Measurements from ENCODE around the gene DCLRE1C.
"Not testable (repeated sequence)": the region's sequence is repeated elsewhere in the genome, so short reads cannot be mapped to it uniquely, and the experiment has no call there.

Gene DCLRE1C

GRCh38 chr10:14911801-14912200 is 42.1 kb downstream of the DCLRE1C start:
- Histone ChIP-seq H4K5ac (ENCODE audit: low read length) (no peak overlapping the region), H3K36me3 (ENCODE audit: control insufficient read depth, insufficient read depth, low read length) (peaks cover 5% of the 10 kb centered on the region), H3K4ac (ENCODE audit: low read depth, low read length) (no peak overlapping the region), H3K4me1 (ENCODE audit: control insufficient read depth, low read depth, low read length) (no peaks in the 10 kb centered on the region), H3K4me3 (ENCODE audit: low read length) (no peak overlapping the region), H2BK120ac (ENCODE audit: low read depth, low read length) (no peak overlapping the region), H3K18ac (ENCODE audit: low read length) (no peak overlapping the region), H3K4me2 (ENCODE audit: low read length) (no peak overlapping the region), H3K79me1 (ENCODE audit: low read length) (no peaks in the 10 kb centered on the region), H3K9ac (ENCODE audit: low read length) (no peak overlapping the region), H3K56ac (ENCODE audit: low read length) (no peak overlapping the region), H2BK5ac (ENCODE audit: low read length) (no peak overlapping the region), H4K8ac (ENCODE audit: low read depth, low read length) (no peak overlapping the region), H2AK5ac (ENCODE audit: low read length) (no peak overlapping the region), H3K79me2 (ENCODE audit: control insufficient read depth, insufficient read depth, low read length) (no peaks in the 10 kb centered on the region), H3K27ac (ENCODE audit: low read depth, low read length) (no peak overlapping the region), H3K23ac (ENCODE audit: low read length) (no peak overlapping the region), H2BK15ac (replicated peaks; ENCODE audit: low read depth) (no peak overlapping the region), H3K27me3 (ENCODE audit: insufficient read depth, low read length, poor library complexity) (no peaks in the 10 kb centered on the region)
- DNase-seq = no peak
- WGBS (ENCODE audit: extremely low coverage, insufficient coverage, low lambda C conversion rate) = no CpG with 5 or more reads among the region's 3 CpGs

- H3K18ac ChIP-seq (ENCODE audit: low read length) = no peak overlapping the region
These were observed 42.9 kb downstream of the DCLRE1C start for GRCh38 chr10:14910953-14911352.

GRCh38 chr10:14909101-14909500 is 44.8 kb downstream of the DCLRE1C start:
- Histone ChIP-seq H3K9ac (ENCODE audit: low read length) (no peak overlapping the region), H3K23ac (ENCODE audit: low read length) (no peak overlapping the region), H4K8ac (ENCODE audit: low read depth, low read length) (no peak overlapping the region), H3K4me3 (ENCODE audit: low read length) (no peak overlapping the region), H3K79me2 (ENCODE audit: control insufficient read depth, insufficient read depth, low read length) (no peaks in the 10 kb centered on the region), H2BK120ac (ENCODE audit: low read depth, low read length) (no peak overlapping the region), H3K4ac (ENCODE audit: low read depth, low read length) (no peak overlapping the region), H3K18ac (ENCODE audit: low read length) (no peak overlapping the region), H3K27ac (ENCODE audit: low read depth, low read length) (no peak overlapping the region), H2BK15ac (replicated peaks; ENCODE audit: low read depth) (no peak overlapping the region), H4K5ac (ENCODE audit: low read length) (no peak overlapping the region), H3K4me1 (ENCODE audit: control insufficient read depth, low read depth, low read length) (no peaks in the 10 kb centered on the region), H3K4me2 (ENCODE audit: low read length) (no peak overlapping the region), H2AK5ac (ENCODE audit: low read length) (no peak overlapping the region), H3K27me3 (ENCODE audit: insufficient read depth, low read length, poor library complexity) (no peaks in the 10 kb centered on the region), H3K79me1 (ENCODE audit: low read length) (no peaks in the 10 kb centered on the region), H2BK5ac (ENCODE audit: low read length) (no peak overlapping the region), H3K36me3 (ENCODE audit: control insufficient read depth, insufficient read depth, low read length) (peaks cover 6% of the 10 kb centered on the region), H3K56ac (ENCODE audit: low read length) (no peak overlapping the region)
- no CpG with 5 or more reads among the region's 2 CpGs for WGBS (ENCODE audit: extremely low coverage, insufficient coverage, low lambda C conversion rate)
- DNase-seq = no peak

More at GRCh38 chr10:14910953-14911352, 42.9 kb downstream of the DCLRE1C start:
- H3K27me3 ChIP-seq (ENCODE audit: insufficient read depth, low read length, poor library complexity) = no peaks in the 10 kb centered on the region
- H2BK120ac ChIP-seq (ENCODE audit: low read depth, low read length) = no peak overlapping the region
- no peak overlapping the region for H4K8ac ChIP-seq (ENCODE audit: low read depth, low read length)
- no peak overlapping the region for H3K27ac ChIP-seq (ENCODE audit: low read depth, low read length)
- H3K79me2 ChIP-seq (ENCODE audit: control insufficient read depth, insufficient read depth, low read length) = no peaks in the 10 kb centered on the region
- no peak overlapping the region for H3K4ac ChIP-seq (ENCODE audit: low read depth, low read length)
- no peak overlapping the region for H3K9ac ChIP-seq (ENCODE audit: low read length)
- H3K4me1 ChIP-seq (ENCODE audit: control insufficient read depth, low read depth, low read length) = no peaks in the 10 kb centered on the region
- DNase-seq = no peak
- H2BK15ac ChIP-seq (replicated peaks; ENCODE audit: low read depth) = no peak overlapping the region
- H3K36me3 ChIP-seq (ENCODE audit: control insufficient read depth, insufficient read depth, low read length) = peaks cover 6% of the 10 kb centered on the region
- no peak overlapping the region for H3K56ac ChIP-seq (ENCODE audit: low read length)
- no CpG with 5 or more reads among the region's 4 CpGs for WGBS (ENCODE audit: extremely low coverage, insufficient coverage, low lambda C conversion rate)
- H3K23ac ChIP-seq (ENCODE audit: low read length) = no peak overlapping the region
- H2BK5ac ChIP-seq (ENCODE audit: low read length) = no peak overlapping the region
- no peaks in the 10 kb centered on the region for H3K79me1 ChIP-seq (ENCODE audit: low read length)
- H3K4me2 ChIP-seq (ENCODE audit: low read length) = no peak overlapping the region
- no peak overlapping the region for H4K5ac ChIP-seq (ENCODE audit: low read length)
- no peak overlapping the region for H2AK5ac ChIP-seq (ENCODE audit: low read length)
- no peak overlapping the region for H3K4me3 ChIP-seq (ENCODE audit: low read length)

GRCh38 chr10:14907591-14907990 is 46.3 kb downstream of the DCLRE1C start:
- H3K27ac ChIP-seq (ENCODE audit: low read depth, low read length); H4K5ac ChIP-seq (ENCODE audit: low read length); H3K36me3 ChIP-seq (ENCODE audit: control insufficient read depth, insufficient read depth, low read length); H3K4me1 ChIP-seq (ENCODE audit: control insufficient read depth, low read depth, low read length); H3K4ac ChIP-seq (ENCODE audit: low read depth, low read length); DNase-seq; H3K79me1 ChIP-seq (ENCODE audit: low read length); H3K4me2 ChIP-seq (ENCODE audit: low read length); H3K4me3 ChIP-seq (ENCODE audit: low read length); H3K9ac ChIP-seq (ENCODE audit: low read length); H3K79me2 ChIP-seq (ENCODE audit: control insufficient read depth, insufficient read depth, low read length); H2BK120ac ChIP-seq (ENCODE audit: low read depth, low read length); H2BK5ac ChIP-seq (ENCODE audit: low read length); H2AK5ac ChIP-seq (ENCODE audit: low read length); H3K18ac ChIP-seq (ENCODE audit: low read length); H3K56ac ChIP-seq (ENCODE audit: low read length); H3K23ac ChIP-seq (ENCODE audit: low read length); H2BK15ac ChIP-seq (replicated peaks; ENCODE audit: low read depth); H4K8ac ChIP-seq (ENCODE audit: low read depth, low read length); H3K27me3 ChIP-seq (ENCODE audit: insufficient read depth, low read length, poor library complexity): not testable (repeated sequence)
- WGBS (ENCODE audit: extremely low coverage, insufficient coverage, low lambda C conversion rate) = no CpG with 5 or more reads among the region's 4 CpGs

GRCh38 chr10:14906765-14907164 is 47.1 kb downstream of the DCLRE1C start:
- Histone ChIP-seq H3K27me3 (ENCODE audit: insufficient read depth, low read length, poor library complexity) (no peaks in the 10 kb centered on the region), H2AK5ac (ENCODE audit: low read length) (no peak overlapping the region), H2BK15ac (replicated peaks; ENCODE audit: low read depth) (no peak overlapping the region), H3K27ac (ENCODE audit: low read depth, low read length) (no peak overlapping the region), H3K18ac (ENCODE audit: low read length) (no peak overlapping the region), H3K79me1 (ENCODE audit: low read length) (no peaks in the 10 kb centered on the region), H3K23ac (ENCODE audit: low read length) (no peak overlapping the region), H4K8ac (ENCODE audit: low read depth, low read length) (no peak overlapping the region), H3K4ac (ENCODE audit: low read depth, low read length) (no peak overlapping the region), H3K4me2 (ENCODE audit: low read length) (no peak overlapping the region), H3K36me3 (ENCODE audit: control insufficient read depth, insufficient read depth, low read length) (peaks cover 6% of the 10 kb centered on the region), H2BK5ac (ENCODE audit: low read length) (no peak overlapping the region), H3K4me3 (ENCODE audit: low read length) (no peak overlapping the region), H2BK120ac (ENCODE audit: low read depth, low read length) (no peak overlapping the region), H4K5ac (ENCODE audit: low read length) (no peak overlapping the region), H3K9ac (ENCODE audit: low read length) (no peak overlapping the region), H3K56ac (ENCODE audit: low read length) (no peak overlapping the region), H3K4me1 (ENCODE audit: control insufficient read depth, low read depth, low read length) (no peaks in the 10 kb centered on the region), H3K79me2 (ENCODE audit: control insufficient read depth, insufficient read depth, low read length) (no peaks in the 10 kb centered on the region)
- DNase-seq = no peak
- no CpG with 5 or more reads among the region's 2 CpGs for WGBS (ENCODE audit: extremely low coverage, insufficient coverage, low lambda C conversion rate)

- Histone ChIP-seq H4K8ac (ENCODE audit: low read depth, low read length) (no peak overlapping the region), H2BK5ac (ENCODE audit: low read length) (no peak overlapping the region), H2BK15ac (replicated peaks; ENCODE audit: low read depth) (no peak overlapping the region), H3K18ac (ENCODE audit: low read length) (no peak overlapping the region), H3K27ac (ENCODE audit: low read depth, low read length) (no peak overlapping the region), H2AK5ac (ENCODE audit: low read length) (no peak overlapping the region), H3K23ac (ENCODE audit: low read length) (no peak overlapping the region), H3K56ac (ENCODE audit: low read length) (no peak overlapping the region), H3K79me2 (ENCODE audit: control insufficient read depth, insufficient read depth, low read length) (no peaks in the 10 kb centered on the region), H3K4me3 (ENCODE audit: low read length) (no peak overlapping the region), H3K9ac (ENCODE audit: low read length) (no peak overlapping the region), H3K27me3 (ENCODE audit: insufficient read depth, low read length, poor library complexity) (no peaks in the 10 kb centered on the region), H3K4me1 (ENCODE audit: control insufficient read depth, low read depth, low read length) (no peaks in the 10 kb centered on the region), H3K4me2 (ENCODE audit: low read length) (no peak overlapping the region), H3K36me3 (ENCODE audit: control insufficient read depth, insufficient read depth, low read length) (peaks cover 3% of the 10 kb centered on the region), H4K5ac (ENCODE audit: low read length) (no peak overlapping the region), H3K79me1 (ENCODE audit: low read length) (no peaks in the 10 kb centered on the region), H3K4ac (ENCODE audit: low read depth, low read length) (no peak overlapping the region), H2BK120ac (ENCODE audit: low read depth, low read length) (no peak overlapping the region)
- DNase-seq = no peak
- WGBS (ENCODE audit: extremely low coverage, insufficient coverage, low lambda C conversion rate) = no CpG with 5 or more reads among the region's 2 CpGs
These were observed 48.0 kb downstream of the DCLRE1C start for GRCh38 chr10:14905890-14906289.

Data from mesendoderm (in vitro differentiated cells).